ENCODE data around the gene MALL. TPM values are rescaled to one million over a fixed set of nuclear protein-coding genes. Genes with fewer than 3 reads are reported as not detected.
A peak's percentile ranks its signal among the peaks of the same experiment; 100 is the strongest.

MALL gene
- total and polyA plus RNA-seq, 2 of the 8 experiments (the other 6 are each of a cell fraction or from before 2014, with no cell fraction given) = 3.9 to 8.0 TPM

DNA sequence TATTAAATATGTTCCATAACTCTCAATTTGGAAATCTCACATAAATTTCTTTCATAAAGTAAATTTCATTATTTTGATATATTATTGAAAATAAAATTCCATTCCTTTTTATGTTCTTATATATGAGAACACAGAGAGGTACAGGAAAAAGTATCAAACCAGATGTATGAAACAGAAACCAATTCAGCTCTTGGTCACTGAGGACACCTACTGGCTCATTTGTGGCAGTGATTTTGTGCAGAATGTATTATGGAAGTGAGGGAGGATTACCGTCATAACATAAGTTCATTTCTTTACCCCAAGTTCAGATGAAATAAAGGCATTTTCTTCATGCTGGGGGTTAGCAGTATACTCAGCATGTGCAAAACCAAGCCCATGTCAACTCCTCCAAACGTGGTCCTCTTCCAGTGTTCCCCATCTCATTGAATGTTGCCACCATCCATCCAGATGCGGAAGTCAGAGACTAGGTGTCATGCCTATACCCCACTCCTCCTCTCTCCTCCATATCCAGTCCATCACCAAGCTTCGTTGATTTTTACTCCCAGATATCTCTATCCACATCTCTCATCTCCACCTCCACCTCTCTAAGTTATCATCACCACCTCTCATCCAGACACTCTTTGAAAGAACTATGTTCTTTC, 41.7 kb upstream of the MALL start:
- 58% methylated on average over 4 of the region's 4 CpGs; no CpG with 5 or more reads in 1 of the 2 experiments for WGBS, 2 experiments (ENCODE audit: extremely low coverage in 1 of 2, insufficient coverage in 1 of 2, insufficient read length in 1 of 2, insufficient replicate concordance in 2 of 2, low coverage in 1 of 2, low lambda C conversion rate in 2 of 2, missing lambda C conversion rate in 1 of 2)
- H2BK15ac ChIP-seq (ENCODE audit: low read length) = no peak overlapping the region
- no peak overlapping the region for H4K8ac ChIP-seq (ENCODE audit: extremely low read depth, insufficient read depth, low read length)
- H2BK20ac ChIP-seq (ENCODE audit: low read length) = no peak overlapping the region
- H3K4me2 ChIP-seq (ENCODE audit: insufficient read depth in 1 of 2, low read depth in 2 of 2, low read length in 2 of 2) = no peak overlapping the region
- no peak overlapping the region for H3K56ac ChIP-seq (replicated peaks; ENCODE audit: insufficient read length, low read depth, low read length)
- POLR2A ChIA-PET (ENCODE audit: partially characterized antibody) = no interaction called here
- H4K20me1 ChIP-seq (replicated peaks in 1 of 2; ENCODE audit: control insufficient read depth in 1 of 2, insufficient read depth in 2 of 2, low read length in 2 of 2) = no peaks in the 10 kb centered on the region
- H3K4me3 ChIP-seq (ENCODE audit: extremely low read depth in 1 of 4, insufficient read depth in 2 of 4, low read depth in 3 of 4, low read length in 4 of 4) = no peak overlapping the region
- H3K36me3 ChIP-seq (ENCODE audit: control insufficient read depth in 2 of 4, insufficient read depth in 4 of 4, low read length in 3 of 4) = no peaks in the 10 kb centered on the region
- no peaks in the 10 kb centered on the region for H3K79me1 ChIP-seq (ENCODE audit: low read depth, low read length)
- H4K91ac ChIP-seq (replicated peaks; ENCODE audit: insufficient read length, low read length) = no peak overlapping the region
- no peaks in the 10 kb centered on the region for H3K4me1 ChIP-seq (replicated peaks in 1 of 4; ENCODE audit: control insufficient read depth in 3 of 4, insufficient read depth in 4 of 4, low read length in 3 of 4)
- H2AK5ac ChIP-seq (ENCODE audit: low read depth, low read length) = no peak overlapping the region
- H3K27ac ChIP-seq (ENCODE audit: low read depth, low read length) = no peak overlapping the region
- no peak overlapping the region for H2BK5ac ChIP-seq (ENCODE audit: low read depth, low read length)
- peaks cover 13 to 16% of the 10 kb centered on the region in 2 experiments for H3K9me3 ChIP-seq (ENCODE audit: insufficient read depth in 2 of 2, low read depth in 1 of 2, low read length in 1 of 2)
- CTCF ChIA-PET (ENCODE audit: partially characterized antibody) = interaction anchor here (0.6 to 3.8 kb wide), 13 partner anchors 9 to 60 kb away, joined by 3 to 30 read pairs (median 4); partner anchors contain the start of genes MALL and MTLN
- H2BK120ac ChIP-seq (replicated peaks; ENCODE audit: low read depth, low read length) = no peak overlapping the region
- H3K14ac ChIP-seq (ENCODE audit: insufficient read length) = no peak overlapping the region
- no peak overlapping the region for H3K18ac ChIP-seq (ENCODE audit: extremely low read depth, low read length)
- no peaks in the 10 kb centered on the region; the same call in 1 of the 2 replicates for H3K23me2 ChIP-seq (ENCODE audit: low read depth, low read length)
- H3K4ac ChIP-seq (replicated peaks; ENCODE audit: insufficient read length, low read depth, low read length) = no peak overlapping the region
- peak overlapping the region; percentile 92; the same call in 1 of the 2 replicates for H2AFZ ChIP-seq (ENCODE audit: low read length)
- no peak overlapping the region for H3K9ac ChIP-seq (replicated peaks in 1 of 4; ENCODE audit: extremely low read depth in 1 of 4, low read depth in 3 of 4, low read length in 3 of 4)
- no peak for DNase-seq (ENCODE audit: low read depth in 1 of 2, low spot score in 2 of 2)
- H3K79me2 ChIP-seq (ENCODE audit: control insufficient read depth in 1 of 2, insufficient read depth in 2 of 2, low read length in 2 of 2) = no peaks in the 10 kb centered on the region
- H3K23ac ChIP-seq (ENCODE audit: insufficient read length) = no peak overlapping the region
- H4K5ac ChIP-seq (ENCODE audit: insufficient read length, low read depth, low read length) = no peak overlapping the region
- no peak overlapping the region for H2BK12ac ChIP-seq (ENCODE audit: low read depth, low read length)
- peaks cover 0 to 1% (median 0%) of the 10 kb centered on the region in 4 experiments; a peak in 2 of 7 replicates for H3K27me3 ChIP-seq (replicated peaks in 1 of 4; ENCODE audit: control insufficient read depth in 3 of 4, extremely low read depth in 1 of 4, insufficient read depth in 3 of 4, low read length in 3 of 4)
- FAIRE-seq = peak; percentile 83
